ENCODE measurements around the gene SNX20. TPM values are rescaled to one million over a fixed set of nuclear protein-coding genes. Genes with fewer than 3 reads are reported as not detected.

Gene SNX20
- total and polyA plus RNA-seq, 2 of the 4 experiments (the other 2 are of a cell fraction): not detected

- Histone ChIP-seq H3K4me3 (ENCODE audit: insufficient read depth, low read depth, low read length) (no peak overlapping the region), H4K91ac (ENCODE audit: insufficient read depth, low read depth, low read length) (no peak overlapping the region), H3K18ac (ENCODE audit: low read depth, low read length) (no peak overlapping the region), H2BK20ac (ENCODE audit: low read depth, low read length) (no peak overlapping the region), H2BK15ac (ENCODE audit: low read depth, low read length) (no peak overlapping the region), H3K23ac (ENCODE audit: low read depth, low read length) (no peak overlapping the region), H3K36me3 (ENCODE audit: control insufficient read depth, insufficient read depth, low read length) (no peaks in the 10 kb centered on the region), H2BK120ac (ENCODE audit: low read depth, low read length) (no peak overlapping the region), H3K56ac (ENCODE audit: extremely low read depth, insufficient read depth, low read length) (no peak overlapping the region), H3K27ac (ENCODE audit: insufficient read depth, low read length) (no peak overlapping the region), H2AK9ac (replicated peaks; ENCODE audit: low read depth, low read length, poor library complexity) (no peak overlapping the region), H3K14ac (replicated peaks; ENCODE audit: low read depth, low read length) (no peak overlapping the region), H4K5ac (ENCODE audit: low read depth, low read length) (no peak overlapping the region), H2BK5ac (ENCODE audit: low read depth, low read length, poor library complexity, severe bottlenecking) (no peak overlapping the region), H3K27me3 (ENCODE audit: control insufficient read depth, insufficient read depth, low read length) (peaks cover 1% of the 10 kb centered on the region), H3K9me1 (ENCODE audit: insufficient read depth, low read length) (no peaks in the 10 kb centered on the region), H3K9ac (ENCODE audit: low read depth, low read length) (no peak overlapping the region), H3K4me1 (ENCODE audit: control insufficient read depth, insufficient read depth, low read length) (no peaks in the 10 kb centered on the region), H3K79me1 (ENCODE audit: low read depth in 1 of 2, low read length in 2 of 2) (no peaks in the 10 kb centered on the region), H3K4me2 (ENCODE audit: low read depth, low read length) (no peak overlapping the region), H3K9me3 (ENCODE audit: control insufficient read depth, insufficient read depth, low read length) (peaks cover 23% of the 10 kb centered on the region), H2AK5ac (ENCODE audit: low read depth, low read length) (no peak overlapping the region), H3K4ac (ENCODE audit: low read depth, low read length) (no peak overlapping the region), H2AFZ (replicated peaks; ENCODE audit: low read length, poor library complexity) (no peak overlapping the region), H4K20me1 (ENCODE audit: insufficient read depth, low read length) (no peaks in the 10 kb centered on the region), H4K8ac (ENCODE audit: low read depth in 2 of 2, low read length in 2 of 2) (no peak overlapping the region)
- ChIA-PET POLR2A (ENCODE audit: unreplicated experiment) (no interaction called here), CTCF (interaction anchor here (1.8 kb wide), 1 partner anchor 136 kb away, joined by 7 read pairs; no protein-coding TSS in a partner anchor)
- 73% methylated on average over 3 of the region's 6 CpGs; no CpG with 5 or more reads in 1 of the 2 experiments for WGBS, 2 experiments (ENCODE audit: extremely low coverage in 2 of 2, insufficient read length in 1 of 2)
- dilution Hi-C loops (cut with HindIII; ENCODE audit: low sequenced_read_pairs, unreplicated experiment): no loop called here
- in situ Hi-C loops (cut with MboI; ENCODE audit: low sequenced_read_pairs): loop anchor here (25.0 kb wide), 1 partner anchor 458 kb away; no protein-coding TSS in a partner anchor
- ATAC-seq (ENCODE audit: low read depth): no peak
- no peak for DNase-seq
- intact Hi-C loops (cut with micrococcal nuclease): no loop called here
- no TSS peak for BruUV-seq (replicated peaks)
- TF ChIP-seq BHLHE40 (IDR thresholded peaks at IDR 0.05; ENCODE audit: low read depth, low read length): no peak
- no peak for TF ChIP-seq RFX5 (IDR thresholded peaks at IDR 0.05; ENCODE audit: low read depth, low read length)
- no peak for TF ChIP-seq CTCF (conservative IDR thresholded peaks at IDR 0.05; ENCODE audit: low read depth, low read length)
- TF ChIP-seq CHD1 (IDR thresholded peaks at IDR 0.05; ENCODE audit: low read depth, low read length): no peak
- TF ChIP-seq MAZ (IDR thresholded peaks at IDR 0.05; ENCODE audit: borderline replicate concordance, low read depth, low read length): no peak
- no peak for TF ChIP-seq SMC3 (IDR thresholded peaks at IDR 0.05; ENCODE audit: low read depth, low read length)
- TF ChIP-seq USF2 (IDR thresholded peaks at IDR 0.05; ENCODE audit: low read depth, low read length): no peak
These were observed 10.6 kb downstream of the SNX20 start for GRCh38 chr16:50670476-50670875.

Measured in IMR-90 (cell line).